ENCODE measurements around the gene DCUN1D5. TPM values are rescaled to one million over a fixed set of nuclear protein-coding genes. Genes with fewer than 3 reads are reported as not detected.

DCUN1D5 gene
- total and polyA plus RNA-seq, 9 of the 15 experiments (the other 6 are each of a cell fraction or from before 2014, with no cell fraction given), result 38.4 to 242 (median 115) TPM

GRCh38 chr11:103069367-103069766, 22.6 kb downstream of the DCUN1D5 start:
- POLR2A ChIA-PET, result no interaction called here

More at GRCh38 chr11:103069367-103069766, 22.6 kb downstream of the DCUN1D5 start:
- Histone ChIP-seq H3K79me2 (ENCODE audit: control insufficient read depth, insufficient read depth, low read length) (peaks cover 64% of the 10 kb centered on the region), H3K4me1 (replicated peaks in 1 of 2; ENCODE audit: control insufficient read depth in 2 of 2, insufficient read depth in 2 of 2, low read length in 2 of 2) (no peaks in the 10 kb centered on the region), H3K4me3 (no peak overlapping the region), H3K4me2 (ENCODE audit: insufficient read depth, low read length) (no peak overlapping the region), H4K20me1 (replicated peaks; ENCODE audit: control insufficient read depth, insufficient read depth, low read length) (0 out of 2 replicates have a peak, but pooled peaks cover 3% of the 10 kb centered on the region), H3K9me1 (ENCODE audit: control insufficient read depth, insufficient read depth, low read length) (no peaks in the 10 kb centered on the region), H3K9ac (ENCODE audit: insufficient read depth in 1 of 2, low read depth in 2 of 2, low read length in 2 of 2) (no peak overlapping the region), H3K36me3 (ENCODE audit: control insufficient read depth, insufficient read depth, low read length) (peaks cover 60% of the 10 kb centered on the region), H3K27ac (ENCODE audit: extremely low read depth, low read depth, low read length) (no peak overlapping the region), H3K9me3 (replicated peaks; ENCODE audit: control insufficient read depth, insufficient read depth, low read depth, low read length) (no peaks in the 10 kb centered on the region), H3K27me3 (ENCODE audit: control insufficient read depth in 2 of 2, insufficient read depth in 2 of 2, low read length in 2 of 2) (no peaks in the 10 kb centered on the region), H2AFZ (ENCODE audit: low read depth, low read length) (no peak overlapping the region)
- DNase-seq (ENCODE audit: extremely low read depth in 1 of 4, low spot score in 3 of 4) (no peak), FAIRE-seq (peak; percentile 44), ATAC-seq (peak; percentile 42; the same call in 2 of the 3 replicates)
- 92% methylated on average over 2 of the region's 2 CpGs for WGBS (ENCODE audit: insufficient coverage, low coverage, missing lambda C conversion rate)
- BruUV-seq (replicated peaks), result no TSS peak
- intact Hi-C loops (cut with micrococcal nuclease) (no loop called here), in situ Hi-C loops (cut with MboI) (no loop called here)
- TF ChIP-seq CCNT2 (IDR thresholded peaks at IDR 0.05; ENCODE audit: borderline replicate concordance, extremely low read depth, insufficient read length, low read depth, low read length) (no peak), SOX6 (IDR thresholded peaks at IDR 0.05) (no peak), ZNF583 (CRISPR knock-in tag; IDR thresholded peaks at IDR 0.05) (no peak), ZNF445 (CRISPR knock-in tag; IDR thresholded peaks at IDR 0.05; ENCODE audit: low read depth) (no peak), ZNF740 (CRISPR knock-in tag; IDR thresholded peaks at IDR 0.05) (no peak), ZNF740 (tag; IDR thresholded peaks at IDR 0.05) (no peak), STAT6 (CRISPR knock-in tag; IDR thresholded peaks at IDR 0.05) (no peak)
- CTCF ChIA-PET (ENCODE audit: low intra/inter-chr PET ratio), result no interaction called here
